IPS-18c (cell line): Measurements from ENCODE around the gene ASAP2.

Source experiments
- H3K4me3 ChIP-seq: 2 replicates; pipeline ENCODE4 v1.7.0; 2013; ENCODE audit warnings: low read depth, mild to moderate bottlenecking, low read length, moderate library complexity; ENCODE audit not compliant: insufficient read depth
- H3K9me3 ChIP-seq: one replicate; pipeline ENCODE4 v1.6.1; 2013; ENCODE audit warnings: mild to moderate bottlenecking, low read length, moderate library complexity; ENCODE audit not compliant: control insufficient read depth, insufficient read depth

Gene ASAP2

DNA sequence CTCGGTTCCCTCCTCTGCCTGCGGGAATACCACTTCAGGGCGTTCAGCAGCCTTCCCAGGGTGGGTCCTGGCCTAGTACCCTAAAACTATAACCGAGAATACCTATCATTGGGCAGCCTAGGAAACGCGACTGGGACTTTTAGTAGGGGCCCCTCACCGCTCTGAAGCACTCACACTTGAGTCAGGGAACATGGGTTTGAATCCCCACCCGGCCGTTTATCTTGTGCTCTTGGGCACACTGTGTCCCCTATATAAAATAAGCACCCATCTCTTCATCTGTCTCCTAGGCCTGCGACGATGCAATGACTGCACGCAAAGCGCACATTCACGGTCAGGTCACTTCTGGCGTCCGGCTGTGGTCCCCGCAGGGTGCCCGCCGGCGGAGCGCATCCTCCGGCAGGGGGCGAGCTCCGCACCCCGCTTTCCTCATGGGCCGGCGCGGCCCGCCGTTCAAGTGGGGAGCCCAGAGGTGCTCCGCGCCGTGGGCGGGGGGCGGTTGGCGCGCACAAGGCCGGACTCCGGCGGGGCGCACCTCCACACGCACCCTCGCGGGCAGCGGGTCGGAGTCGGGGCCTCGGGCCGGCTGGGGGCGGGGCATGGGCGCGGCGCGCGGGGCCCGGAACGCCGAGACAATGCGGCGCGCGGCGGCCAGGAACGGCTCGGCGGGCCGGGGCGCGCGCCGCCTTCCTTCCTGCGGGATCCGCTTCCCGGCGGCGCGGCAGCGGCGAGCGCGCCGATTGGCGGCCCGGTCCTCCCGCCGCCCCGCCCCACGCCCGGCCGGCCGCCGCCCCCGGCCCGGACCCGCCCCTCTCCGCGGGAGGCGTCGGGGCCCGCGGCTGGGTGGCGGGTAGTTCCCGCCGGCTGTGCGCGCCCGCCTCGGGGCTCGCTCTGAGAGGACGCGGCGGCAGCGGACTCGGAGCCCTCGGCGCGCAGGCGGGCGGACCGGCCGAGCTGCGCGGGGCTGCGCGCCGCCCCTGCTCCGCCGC lies at the start of gene ASAP2:
Gene ASAP2 (plus strand): TSS at position 850 of the 986 bp plus-strand sequence. CDS start 293 bp downstream, outside the sequence.
- Histone ChIP-seq H3K4me3 (peak within 1 kb of the TSS; percentile 78), H3K9me3 (no peaks in the 10 kb centered on the region)

DNA sequence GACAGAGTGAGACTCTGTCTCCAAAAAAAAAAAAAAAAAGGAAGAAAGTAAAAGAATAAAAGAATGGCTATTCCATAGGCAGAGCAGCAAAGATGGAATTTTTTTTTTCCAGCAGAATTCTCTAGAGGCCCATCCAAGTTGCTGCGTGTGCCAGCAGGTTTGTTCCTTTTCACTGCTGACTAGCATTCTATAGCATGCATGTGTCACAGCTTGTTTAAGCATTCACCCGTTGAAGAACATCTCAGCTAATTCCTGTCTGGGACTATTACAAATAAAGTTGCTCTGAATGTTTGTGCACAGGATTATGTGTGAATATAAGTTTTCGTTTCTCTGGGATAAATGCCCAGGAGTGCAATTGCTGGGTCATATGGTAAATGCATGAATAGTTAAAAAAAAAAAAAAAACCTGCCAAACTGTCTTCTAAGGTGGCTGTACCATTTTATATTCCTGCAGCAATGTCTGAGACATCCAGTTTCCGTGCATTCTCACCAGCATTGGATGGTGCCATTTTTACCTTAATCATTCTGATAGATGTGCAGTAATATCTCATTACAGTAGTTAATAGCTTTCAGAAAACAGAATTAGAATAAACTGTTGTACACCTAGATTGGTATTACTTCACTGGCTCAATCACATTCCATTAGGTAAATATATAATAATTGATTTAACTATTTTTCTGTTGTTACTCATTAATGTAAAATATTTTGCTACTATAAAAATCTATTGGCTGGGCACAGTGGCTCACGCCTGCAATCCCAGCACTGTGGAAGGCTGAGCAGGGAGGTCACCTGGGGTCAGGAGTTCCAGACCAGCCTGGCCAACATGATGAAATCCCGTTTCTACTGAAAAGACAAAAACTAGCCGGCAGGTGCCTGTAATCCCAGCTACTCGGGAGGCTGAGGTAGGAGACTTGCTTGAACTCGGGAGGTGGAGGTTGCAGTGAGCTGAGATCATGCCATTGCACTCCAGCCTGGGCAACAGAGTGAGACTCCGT lies 47.5 kb upstream of the ASAP2 start:
- Histone ChIP-seq H3K9me3 (no peaks in the 10 kb centered on the region), H3K4me3 (no peak overlapping the region)

- no peak overlapping the region for H3K4me3 ChIP-seq
- no peaks in the 10 kb centered on the region for H3K9me3 ChIP-seq
Measured at GRCh38 chr2:9160732-9161131, 45.9 kb upstream of the ASAP2 start.

DNA sequence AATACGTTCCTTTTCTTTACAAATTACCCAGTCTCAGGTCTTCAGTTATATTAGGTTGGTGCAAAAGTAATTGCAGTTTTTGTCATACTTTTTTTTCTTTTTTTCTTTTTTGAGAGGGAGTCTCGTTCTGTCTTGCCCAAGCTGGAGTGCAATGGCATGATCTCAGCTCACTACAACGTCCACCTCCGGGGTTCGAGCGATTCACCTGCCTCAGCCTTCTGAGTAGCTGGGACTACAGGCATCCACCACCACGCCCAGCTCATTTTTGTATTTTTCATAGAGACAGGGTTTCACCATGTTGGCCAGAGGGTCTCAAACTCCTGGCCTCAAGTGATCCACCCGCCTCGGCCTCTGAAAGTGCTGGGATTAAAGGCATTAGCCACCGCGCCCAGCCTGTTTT lies 43.8 kb upstream of the ASAP2 start:
- no peak overlapping the region for H3K4me3 ChIP-seq
- no peaks in the 10 kb centered on the region for H3K9me3 ChIP-seq

- no peak overlapping the region for H3K4me3 ChIP-seq
- H3K9me3 ChIP-seq: no peaks in the 10 kb centered on the region
Measured at GRCh38 chr2:9163306-9164111, 43.1 kb upstream of the ASAP2 start.

DNA sequence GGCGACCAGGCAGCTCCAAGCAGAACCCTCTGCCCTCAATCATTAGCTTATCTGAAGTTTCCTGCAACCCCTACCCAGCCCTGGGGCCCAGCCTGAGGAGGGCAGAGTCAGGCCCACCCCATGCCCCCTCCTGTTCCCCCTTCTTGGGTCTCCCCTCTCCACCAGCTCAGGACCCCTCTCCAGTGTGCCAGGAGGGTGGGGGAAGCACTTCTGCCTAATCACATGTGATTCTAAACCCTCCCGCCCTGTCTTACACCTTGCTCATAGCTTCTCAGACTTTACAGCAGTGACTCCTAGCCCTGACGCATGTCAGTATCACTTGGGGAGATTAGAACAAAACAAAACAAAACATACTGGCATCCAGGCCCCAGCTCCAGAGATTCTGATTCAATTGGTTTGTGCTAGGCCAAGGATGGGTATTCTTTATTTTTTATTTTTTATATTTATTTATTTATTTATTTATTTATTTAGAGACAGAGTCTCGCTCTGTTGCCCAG lies 42.5 kb upstream of the ASAP2 start:
- no peaks in the 10 kb centered on the region for H3K9me3 ChIP-seq
- no peak overlapping the region for H3K4me3 ChIP-seq

GRCh38 chr2:9165625-9166024 lies 41.0 kb upstream of the ASAP2 start:
- no peaks in the 10 kb centered on the region for H3K9me3 ChIP-seq
- H3K4me3 ChIP-seq: no peak overlapping the region

- H3K9me3 ChIP-seq: no peaks in the 10 kb centered on the region
- H3K4me3 ChIP-seq: no peak overlapping the region
Measured at GRCh38 chr2:9166579-9167377, 39.8 kb upstream of the ASAP2 start.

- no peak overlapping the region for H3K4me3 ChIP-seq
- H3K9me3 ChIP-seq: no peaks in the 10 kb centered on the region
Measured at GRCh38 chr2:9167718-9168657, 38.6 kb upstream of the ASAP2 start.

GRCh38 chr2:9168821-9169221 lies 37.8 kb upstream of the ASAP2 start:
- Histone ChIP-seq H3K4me3 (no peak overlapping the region), H3K9me3 (no peaks in the 10 kb centered on the region)

DNA sequence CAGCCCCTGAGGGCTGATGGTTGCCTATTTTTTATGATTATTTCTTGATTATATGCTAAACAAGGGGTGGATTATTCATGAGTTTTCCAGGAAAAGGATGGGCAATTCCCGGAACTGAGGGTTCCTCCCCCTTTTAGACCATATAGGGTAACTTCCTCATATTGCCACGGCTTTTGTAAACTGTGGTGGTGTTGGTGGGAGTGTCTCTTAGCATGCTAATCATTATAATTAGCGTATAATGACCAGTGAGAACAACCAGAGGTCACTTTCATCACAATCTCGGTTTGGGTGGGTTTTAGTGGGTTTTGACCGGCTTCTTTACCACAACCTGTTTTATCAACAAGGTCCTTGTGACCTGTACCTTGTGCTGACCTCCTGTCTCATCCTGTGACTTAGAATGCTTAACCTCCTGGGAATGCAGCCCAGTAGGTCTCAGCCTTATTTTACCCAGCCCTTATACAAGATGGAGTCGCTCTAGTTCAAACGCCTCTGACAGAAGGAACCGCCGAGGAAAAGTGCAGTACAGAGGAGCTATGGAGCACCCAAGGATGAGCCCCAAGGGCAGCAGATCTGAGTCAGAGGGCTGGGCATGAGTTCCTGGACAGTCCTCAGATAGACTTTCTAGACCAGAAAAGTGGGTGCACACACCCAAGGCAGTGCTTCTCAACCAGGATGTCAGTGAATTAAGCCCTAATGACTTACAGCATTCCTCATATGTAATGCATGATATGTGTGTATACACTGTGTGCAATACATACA lies 37.1 kb upstream of the ASAP2 start:
- H3K9me3 ChIP-seq: no peaks in the 10 kb centered on the region
- H3K4me3 ChIP-seq: no peak overlapping the region

DNA sequence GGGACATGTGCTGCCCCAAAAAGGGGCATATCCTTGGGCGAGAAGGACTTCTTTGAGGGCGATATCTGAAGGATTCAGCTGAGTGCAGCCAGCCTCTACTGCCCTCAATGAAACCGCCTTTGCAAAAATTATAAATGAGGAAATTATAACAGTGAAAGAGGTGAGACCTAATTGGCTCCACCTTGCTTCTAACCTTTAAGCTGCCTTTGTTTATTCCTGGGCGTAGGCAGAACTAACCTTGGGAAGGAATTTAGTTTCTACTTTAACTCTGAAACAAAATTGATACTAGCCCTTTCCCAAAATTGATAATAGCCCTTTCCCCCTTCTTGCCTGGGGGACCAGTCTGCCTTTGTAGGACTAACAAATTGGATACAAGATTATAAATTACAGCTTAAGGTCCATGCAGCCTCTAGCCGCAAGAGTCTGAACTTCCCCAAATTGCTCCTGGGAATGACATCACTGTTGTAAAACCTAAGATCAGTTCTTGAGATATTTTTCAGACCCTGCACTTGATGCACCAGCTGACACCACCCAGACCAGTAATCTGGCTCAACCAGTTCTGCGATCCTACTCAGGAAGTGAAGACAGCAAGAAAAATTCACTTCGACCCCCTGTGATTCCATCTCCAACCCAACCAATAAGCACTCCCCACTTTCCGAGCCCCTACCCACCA lies 36.0 kb upstream of the ASAP2 start:
- Histone ChIP-seq H3K9me3 (no peaks in the 10 kb centered on the region), H3K4me3 (no peak overlapping the region)

DNA sequence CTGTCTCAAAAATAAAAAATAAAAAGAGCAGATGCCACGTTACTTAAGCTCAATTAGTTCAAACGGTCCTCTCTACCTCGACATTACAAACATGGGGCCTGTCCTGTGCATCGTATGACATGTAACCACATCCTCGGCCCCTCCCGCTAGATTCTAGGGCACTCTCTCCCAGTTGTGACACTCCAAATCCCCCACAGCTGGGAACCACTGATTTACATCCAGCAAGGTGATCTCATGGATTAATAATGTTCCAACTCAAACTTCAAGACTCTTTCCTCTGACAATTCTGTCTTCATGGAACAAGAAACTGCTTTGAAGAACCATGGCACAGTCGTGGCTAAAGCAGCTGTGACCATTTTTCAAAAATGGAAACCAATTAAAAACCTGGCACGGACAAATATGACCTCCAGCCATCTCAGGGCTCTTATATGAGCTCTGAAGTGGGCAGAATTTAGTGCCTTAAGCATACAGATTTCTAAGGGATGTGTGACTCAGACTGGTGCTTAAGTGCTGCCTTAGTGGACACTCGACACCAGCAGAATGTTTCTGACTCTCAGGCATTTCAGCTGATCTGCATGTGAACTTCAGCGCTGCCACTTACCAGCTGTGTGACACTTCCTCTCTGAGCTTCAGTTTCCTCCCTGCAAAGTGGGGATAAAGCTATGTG lies 31.7 kb upstream of the ASAP2 start:
- H3K9me3 ChIP-seq: no peaks in the 10 kb centered on the region
- no peak overlapping the region for H3K4me3 ChIP-seq
